GM21360 (cell line): Measurements from ENCODE around the gene ESAM.

Source experiments
- ATAC-seq: cut with Tn5 transposase; IDR thresholded peaks from one replicate; pipeline ENCODE4 v1.9.1; 2021; ENCODE audit warnings: mild to moderate bottlenecking, moderate library complexity; ENCODE audit not compliant: unreplicated experiment

The ESAM gene

DNA sequence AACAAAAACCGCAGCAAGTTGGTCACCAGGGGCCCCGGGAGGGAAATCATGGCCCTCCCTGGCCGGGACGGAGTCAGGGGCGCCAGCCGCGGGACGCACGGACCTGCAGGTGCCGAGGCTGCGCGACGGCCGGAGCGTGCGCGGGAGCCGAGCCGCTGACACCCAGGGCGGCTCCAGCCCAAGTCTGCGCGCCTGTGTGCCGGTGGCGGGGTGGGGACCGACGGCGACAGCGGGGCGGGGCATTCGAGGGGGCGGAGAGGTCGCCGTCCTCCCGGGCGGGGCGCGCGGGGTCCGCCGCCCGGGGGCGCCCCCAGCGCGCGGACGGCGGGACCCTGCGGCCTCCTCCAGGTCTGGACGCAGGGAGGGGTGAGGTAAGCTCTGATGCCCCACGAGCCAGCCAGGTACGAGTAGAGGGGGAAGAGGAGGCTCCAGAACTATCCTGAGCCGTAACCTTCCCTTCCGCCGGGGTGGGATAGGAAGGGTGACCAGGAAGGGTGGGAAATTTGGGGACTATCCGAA is at the start of gene ESAM:
Gene ESAM (minus strand): TSS at position 186 of the 519 bp plus-strand sequence. CDS start 136 bp downstream, at position 50.
- ATAC-seq, result peak; percentile 54

- ATAC-seq, result no peak
These were observed 49.5 kb upstream of the ESAM start for GRCh38 chr11:124811399-124812125.

DNA sequence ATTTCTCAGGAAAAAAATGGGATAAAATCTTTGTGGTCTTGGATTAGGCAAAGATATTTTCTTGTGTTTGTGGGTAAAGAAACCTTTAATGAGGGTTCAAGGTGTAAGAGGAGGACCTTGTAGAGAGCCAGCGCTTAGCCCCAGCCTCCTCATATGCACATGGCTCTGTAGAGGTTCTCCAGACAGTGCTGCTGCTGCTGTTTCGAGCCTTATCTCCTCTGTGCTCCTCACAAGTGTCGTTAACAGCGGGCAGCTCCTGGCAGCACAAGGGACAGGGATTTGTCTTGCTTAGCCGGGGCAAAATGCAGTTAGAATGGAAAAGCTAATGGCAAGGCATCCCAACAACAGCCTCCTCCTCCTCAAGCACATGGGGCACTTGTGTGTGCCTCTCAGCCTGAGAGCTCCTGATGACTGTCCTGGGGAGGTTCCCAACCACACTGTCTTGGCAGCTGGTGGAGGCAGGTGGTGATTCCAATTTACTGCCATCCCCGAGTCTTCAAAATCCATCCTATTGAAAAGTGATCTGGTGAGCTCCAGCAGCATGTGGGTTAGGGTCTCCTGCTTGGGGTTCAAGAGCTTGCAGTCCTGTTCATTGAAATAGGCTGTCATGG is 45.7 kb upstream of the ESAM start:
- no peak for ATAC-seq

- no peak for ATAC-seq
These were observed 45.1 kb upstream of the ESAM start for GRCh38 chr11:124807201-124807600.

GRCh38 chr11:124804884-124805283 is 42.8 kb upstream of the ESAM start:
- no peak for ATAC-seq

- no peak for ATAC-seq
These were observed 39.7 kb upstream of the ESAM start for GRCh38 chr11:124801636-124802312.

GRCh38 chr11:124801014-124801413 is 38.9 kb upstream of the ESAM start:
- ATAC-seq, result no peak

GRCh38 chr11:124800226-124800929 is 38.3 kb upstream of the ESAM start, which contains the start of gene MSANTD2:
TSS of gene MSANTD2 (minus strand) at chr11:124800406. CDS start at chr11:124800380, 26 bp downstream.
- peak; percentile 84 for ATAC-seq

DNA sequence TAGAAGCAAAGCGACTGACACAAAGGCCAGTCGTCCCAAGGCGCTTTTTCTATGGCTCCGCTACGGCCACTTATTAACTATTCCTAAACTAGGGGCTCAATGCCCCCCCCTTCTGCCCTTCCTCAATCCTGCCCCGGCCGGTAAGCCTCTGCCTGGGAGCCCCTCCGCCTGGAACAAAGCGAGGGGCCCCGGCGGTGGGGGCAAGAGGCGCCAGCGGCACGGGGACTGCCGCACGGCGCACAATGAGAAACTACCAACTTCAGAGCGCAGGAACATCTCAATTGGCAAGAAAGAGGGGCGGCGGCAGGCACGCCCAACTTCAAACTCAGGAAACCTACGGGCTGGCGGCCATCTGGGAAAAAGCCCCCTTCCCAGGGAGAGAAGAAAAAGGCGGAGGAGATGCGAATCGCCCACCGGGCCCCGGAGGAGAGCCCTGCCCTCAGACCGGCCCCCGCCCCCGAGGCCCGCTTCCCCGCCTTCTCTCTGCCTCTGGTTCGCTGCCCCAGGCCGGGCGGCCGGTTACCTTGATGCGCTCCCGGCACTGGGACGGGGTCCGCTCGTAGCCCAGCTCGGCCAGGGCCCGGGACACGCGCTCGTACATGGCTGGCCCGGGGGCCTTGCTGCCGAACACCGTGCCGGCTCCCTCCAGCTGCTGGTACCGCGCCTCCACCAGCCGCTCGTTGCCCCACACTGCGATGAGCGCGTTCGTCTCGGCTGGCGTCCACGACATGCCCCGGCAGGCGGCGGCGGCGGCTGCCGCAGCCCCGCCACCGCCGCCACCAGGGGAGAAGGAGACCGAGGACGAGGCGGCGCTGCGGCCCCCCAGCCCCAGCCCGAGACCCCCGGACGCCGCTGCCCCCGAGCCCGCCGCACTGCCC is 37.5 kb upstream of the ESAM start:
- peak; percentile 32 for ATAC-seq

DNA sequence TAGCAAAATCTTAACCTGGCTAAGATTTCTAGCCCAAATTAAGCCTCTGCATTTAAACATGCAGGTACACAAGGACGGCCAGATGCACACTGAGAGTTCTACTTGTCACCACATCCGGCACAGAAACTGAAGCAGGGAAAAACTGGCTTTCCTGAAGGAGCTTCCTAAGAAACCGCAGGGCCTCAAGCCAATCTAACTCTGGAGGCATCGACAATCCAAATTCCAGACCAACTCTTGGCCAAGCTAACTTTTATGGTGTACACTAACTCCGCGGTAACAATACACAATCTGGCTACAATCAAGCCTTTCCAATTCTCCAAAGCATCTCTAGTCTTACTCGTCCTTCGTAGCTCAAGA is 36.9 kb upstream of the ESAM start:
- peak; percentile 24 for ATAC-seq

GRCh38 chr11:124796312-124796711 is 34.2 kb upstream of the ESAM start:
- ATAC-seq, result no peak

- peak; percentile 48 for ATAC-seq
These were observed 31.6 kb upstream of the ESAM start for GRCh38 chr11:124793466-124794278.

DNA sequence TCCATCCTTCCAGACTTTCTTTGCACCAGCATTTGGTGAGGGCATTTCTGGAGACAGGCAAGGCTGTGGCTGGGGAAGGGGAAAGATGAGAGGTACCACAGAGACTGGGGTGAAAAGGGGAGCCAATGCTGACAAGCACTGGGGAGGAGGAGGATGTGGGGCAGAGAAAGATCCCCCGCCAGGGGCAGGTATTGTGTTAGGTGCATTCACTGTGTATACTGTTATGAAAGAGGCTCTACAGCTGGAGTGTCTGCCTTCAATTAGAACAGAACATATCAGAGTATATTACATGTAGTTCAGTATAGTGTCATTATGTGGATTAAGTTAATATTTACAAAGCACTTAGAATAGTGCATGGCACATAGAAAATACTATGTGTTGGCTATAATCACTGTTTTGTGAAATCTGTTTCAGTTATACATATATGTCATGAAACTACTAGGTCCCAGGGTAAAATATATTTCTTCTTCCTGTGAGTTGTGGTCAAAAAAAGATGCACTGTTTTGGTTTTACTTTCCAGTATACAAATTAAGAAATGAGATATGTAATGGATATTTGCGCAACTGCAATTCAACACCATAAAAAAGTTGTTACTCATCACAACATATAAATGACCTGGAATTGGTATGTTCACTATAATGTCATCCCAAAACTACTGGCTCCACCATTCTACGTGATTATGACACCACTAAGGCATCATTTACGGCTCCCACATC is 29.7 kb upstream of the ESAM start:
- ATAC-seq, result no peak

GRCh38 chr11:124788521-124788920 is 26.4 kb upstream of the ESAM start:
- ATAC-seq, result no peak

DNA sequence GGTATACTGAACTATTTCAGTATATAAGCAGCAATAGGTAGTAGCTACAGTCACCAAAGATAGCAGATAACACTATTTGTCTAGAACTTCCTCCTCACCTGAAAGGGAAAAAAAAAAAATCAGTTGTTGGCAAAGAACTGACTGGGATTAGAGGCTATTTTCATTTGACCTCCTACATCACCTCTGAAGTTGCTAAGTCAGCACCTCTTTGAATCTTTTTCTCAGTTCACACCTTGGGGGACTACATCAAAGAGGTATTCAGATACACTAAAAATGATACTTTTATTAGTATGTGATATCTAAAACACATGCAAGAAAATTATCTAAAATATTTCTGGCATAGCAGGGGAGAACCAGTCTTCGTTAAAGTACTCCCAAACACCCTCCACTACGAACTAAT is 22.0 kb upstream of the ESAM start:
- ATAC-seq, result no peak

- ATAC-seq, result no peak
These were observed 20.9 kb upstream of the ESAM start for GRCh38 chr11:124783002-124783401.

DNA sequence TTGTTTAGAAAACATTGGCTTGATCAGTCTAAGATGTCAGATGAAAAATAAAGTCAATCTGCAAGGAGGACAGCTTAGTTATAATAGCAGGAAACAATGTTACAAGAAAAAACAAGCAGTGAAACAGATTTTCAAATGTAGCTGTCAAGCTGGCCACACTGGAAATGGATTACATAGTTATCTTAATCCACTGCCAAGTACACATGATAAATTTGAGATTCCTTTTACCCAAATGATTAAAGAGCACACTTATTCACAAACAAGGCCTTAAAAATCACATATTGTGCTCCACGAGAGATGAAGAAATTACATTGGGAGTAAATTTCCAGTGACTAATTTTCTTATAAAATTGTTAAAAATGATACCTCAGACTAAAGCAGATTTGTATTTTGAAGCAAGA is 17.5 kb upstream of the ESAM start:
- ATAC-seq, result no peak

DNA sequence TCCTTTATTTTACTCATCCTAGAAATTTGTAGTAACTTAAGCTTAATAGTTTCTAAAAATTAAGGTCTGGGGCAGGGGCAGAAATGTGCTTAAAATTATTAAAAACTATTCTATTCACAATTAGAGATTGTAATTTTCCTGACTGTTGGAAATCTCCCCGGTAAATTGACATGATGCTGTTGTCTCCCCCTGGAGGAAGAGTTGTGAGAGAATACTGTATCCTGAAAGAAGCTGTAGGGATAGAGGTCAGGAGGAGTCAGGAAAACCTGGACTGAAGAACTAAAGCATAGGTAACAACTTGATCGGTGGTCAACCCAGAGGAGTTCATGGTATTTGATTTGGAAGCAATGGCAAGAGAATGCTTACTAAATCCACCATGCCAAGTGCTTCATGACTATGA is 16.2 kb upstream of the ESAM start:
- ATAC-seq, result no peak
